Measurements from ENCODE around the gene ARMC10.

Gene ARMC10

GRCh38 chr7:103127006-103127405, 52.1 kb downstream of the ARMC10 start:
- Histone ChIP-seq H3K9me3 (ENCODE audit: control insufficient read depth, insufficient read depth, low read depth, low read length) (no peaks in the 10 kb centered on the region), H3K4me3 (ENCODE audit: low read depth, low read length) (no peak overlapping the region), H3K27ac (ENCODE audit: low read depth, low read length) (no peak overlapping the region), H3K27me3 (ENCODE audit: control insufficient read depth, insufficient read depth, low read length) (no peaks in the 10 kb centered on the region), H3K36me3 (ENCODE audit: control insufficient read depth, insufficient read depth, low read length) (peaks cover 18% of the 10 kb centered on the region), H3K9ac (ENCODE audit: low read length) (no peak overlapping the region), H3K4me1 (ENCODE audit: control insufficient read depth, insufficient read depth, low read length) (no peaks in the 10 kb centered on the region)

- H3K36me3 ChIP-seq (ENCODE audit: control insufficient read depth, insufficient read depth, low read length) = peaks cover 15% of the 10 kb centered on the region
- no peak overlapping the region for H3K4me3 ChIP-seq (ENCODE audit: low read depth, low read length)
- no peaks in the 10 kb centered on the region for H3K9me3 ChIP-seq (ENCODE audit: control insufficient read depth, insufficient read depth, low read depth, low read length)
- no peak overlapping the region for H3K9ac ChIP-seq (ENCODE audit: low read length)
- no peak overlapping the region for H3K27ac ChIP-seq (ENCODE audit: low read depth, low read length)
- H3K4me1 ChIP-seq (ENCODE audit: control insufficient read depth, insufficient read depth, low read length) = no peaks in the 10 kb centered on the region
- no peaks in the 10 kb centered on the region for H3K27me3 ChIP-seq (ENCODE audit: control insufficient read depth, insufficient read depth, low read length)
Observed at GRCh38 chr7:103129702-103130549, 55.0 kb downstream of the ARMC10 start.

- Histone ChIP-seq H3K9me3 (ENCODE audit: control insufficient read depth, insufficient read depth, low read depth, low read length) (no peaks in the 10 kb centered on the region), H3K4me3 (ENCODE audit: low read depth, low read length) (no peak overlapping the region), H3K27ac (ENCODE audit: low read depth, low read length) (no peak overlapping the region)
Observed at GRCh38 chr7:103130901-103131624, 56.1 kb downstream of the ARMC10 start.

GRCh38 chr7:103132995-103133688, 58.2 kb downstream of the ARMC10 start:
- Histone ChIP-seq H3K9ac (ENCODE audit: low read length) (no peak overlapping the region), H3K9me3 (ENCODE audit: control insufficient read depth, insufficient read depth, low read depth, low read length) (no peaks in the 10 kb centered on the region), H3K27me3 (ENCODE audit: control insufficient read depth, insufficient read depth, low read length) (no peaks in the 10 kb centered on the region), H3K27ac (ENCODE audit: low read depth, low read length) (no peak overlapping the region), H3K36me3 (ENCODE audit: control insufficient read depth, insufficient read depth, low read length) (peaks cover 4% of the 10 kb centered on the region; the same call in 1 of the 2 replicates), H3K4me3 (ENCODE audit: low read depth, low read length) (no peak overlapping the region), H3K4me1 (ENCODE audit: control insufficient read depth, insufficient read depth, low read length) (peaks cover 8% of the 10 kb centered on the region)

More at GRCh38 chr7:103130901-103131624, 56.1 kb downstream of the ARMC10 start:
- Histone ChIP-seq H3K4me1 (ENCODE audit: control insufficient read depth, insufficient read depth, low read length) (peaks cover 8% of the 10 kb centered on the region), H3K27me3 (ENCODE audit: control insufficient read depth, insufficient read depth, low read length) (no peaks in the 10 kb centered on the region), H3K9ac (ENCODE audit: low read length) (no peak overlapping the region), H3K36me3 (ENCODE audit: control insufficient read depth, insufficient read depth, low read length) (peaks cover 13% of the 10 kb centered on the region)

- H3K4me1 ChIP-seq (ENCODE audit: control insufficient read depth, insufficient read depth, low read length) = peaks cover 8% of the 10 kb centered on the region
- H3K9me3 ChIP-seq (ENCODE audit: control insufficient read depth, insufficient read depth, low read depth, low read length) = no peaks in the 10 kb centered on the region
- no peaks in the 10 kb centered on the region for H3K27me3 ChIP-seq (ENCODE audit: control insufficient read depth, insufficient read depth, low read length)
- H3K27ac ChIP-seq (ENCODE audit: low read depth, low read length) = no peak overlapping the region
- no peak overlapping the region for H3K4me3 ChIP-seq (ENCODE audit: low read depth, low read length)
- no peak overlapping the region for H3K9ac ChIP-seq (ENCODE audit: low read length)
- no peaks in the 10 kb centered on the region for H3K36me3 ChIP-seq (ENCODE audit: control insufficient read depth, insufficient read depth, low read length)
Observed at GRCh38 chr7:103134836-103135554, 60.1 kb downstream of the ARMC10 start.

GRCh38 chr7:103140061-103140460, 65.1 kb downstream of the ARMC10 start:
- peaks cover 8% of the 10 kb centered on the region for H3K4me1 ChIP-seq (ENCODE audit: control insufficient read depth, insufficient read depth, low read length)
- no peak overlapping the region for H3K4me3 ChIP-seq (ENCODE audit: low read depth, low read length)
- no peaks in the 10 kb centered on the region for H3K9me3 ChIP-seq (ENCODE audit: control insufficient read depth, insufficient read depth, low read depth, low read length)
- no peak overlapping the region for H3K27ac ChIP-seq (ENCODE audit: low read depth, low read length)
- H3K36me3 ChIP-seq (ENCODE audit: control insufficient read depth, insufficient read depth, low read length) = 0 out of 2 replicates have a peak, but pooled peaks cover 2% of the 10 kb centered on the region
- H3K9ac ChIP-seq (ENCODE audit: low read length) = no peak overlapping the region
- no peaks in the 10 kb centered on the region for H3K27me3 ChIP-seq (ENCODE audit: control insufficient read depth, insufficient read depth, low read length)

GRCh38 chr7:103140685-103141084, 65.7 kb downstream of the ARMC10 start:
- no peak overlapping the region for H3K27ac ChIP-seq (ENCODE audit: low read depth, low read length)
- no peak overlapping the region for H3K9ac ChIP-seq (ENCODE audit: low read length)
- no peaks in the 10 kb centered on the region for H3K27me3 ChIP-seq (ENCODE audit: control insufficient read depth, insufficient read depth, low read length)
- H3K4me3 ChIP-seq (ENCODE audit: low read depth, low read length) = no peak overlapping the region
- 0 out of 2 replicates have a peak, but pooled peaks cover 2% of the 10 kb centered on the region for H3K36me3 ChIP-seq (ENCODE audit: control insufficient read depth, insufficient read depth, low read length)
- H3K9me3 ChIP-seq (ENCODE audit: control insufficient read depth, insufficient read depth, low read depth, low read length) = no peaks in the 10 kb centered on the region
- peaks cover 2% of the 10 kb centered on the region for H3K4me1 ChIP-seq (ENCODE audit: control insufficient read depth, insufficient read depth, low read length)

GRCh38 chr7:103141753-103142404, 66.9 kb downstream of the ARMC10 start:
- Histone ChIP-seq H3K27me3 (ENCODE audit: control insufficient read depth, insufficient read depth, low read length) (no peaks in the 10 kb centered on the region), H3K27ac (ENCODE audit: low read depth, low read length) (no peak overlapping the region), H3K36me3 (ENCODE audit: control insufficient read depth, insufficient read depth, low read length) (0 out of 2 replicates have a peak, but pooled peaks cover 2% of the 10 kb centered on the region), H3K9me3 (ENCODE audit: control insufficient read depth, insufficient read depth, low read depth, low read length) (no peaks in the 10 kb centered on the region), H3K4me1 (ENCODE audit: control insufficient read depth, insufficient read depth, low read length) (peaks cover 5% of the 10 kb centered on the region), H3K4me3 (ENCODE audit: low read depth, low read length) (no peak overlapping the region), H3K9ac (ENCODE audit: low read length) (no peak overlapping the region)

GRCh38 chr7:103142494-103142893, 67.6 kb downstream of the ARMC10 start:
- Histone ChIP-seq H3K9ac (ENCODE audit: low read length) (no peak overlapping the region), H3K27me3 (ENCODE audit: control insufficient read depth, insufficient read depth, low read length) (no peaks in the 10 kb centered on the region), H3K4me1 (ENCODE audit: control insufficient read depth, insufficient read depth, low read length) (peaks cover 11% of the 10 kb centered on the region), H3K4me3 (ENCODE audit: low read depth, low read length) (no peak overlapping the region), H3K36me3 (ENCODE audit: control insufficient read depth, insufficient read depth, low read length) (0 out of 2 replicates have a peak, but pooled peaks cover 2% of the 10 kb centered on the region), H3K27ac (ENCODE audit: low read depth, low read length) (no peak overlapping the region), H3K9me3 (ENCODE audit: control insufficient read depth, insufficient read depth, low read depth, low read length) (no peaks in the 10 kb centered on the region)

GRCh38 chr7:103143868-103144267, 68.9 kb downstream of the ARMC10 start:
- Histone ChIP-seq H3K27ac (ENCODE audit: low read depth, low read length) (no peak overlapping the region), H3K9ac (ENCODE audit: low read length) (no peak overlapping the region), H3K4me1 (ENCODE audit: control insufficient read depth, insufficient read depth, low read length) (peaks cover 12% of the 10 kb centered on the region), H3K4me3 (ENCODE audit: low read depth, low read length) (no peak overlapping the region), H3K9me3 (ENCODE audit: control insufficient read depth, insufficient read depth, low read depth, low read length) (no peaks in the 10 kb centered on the region), H3K36me3 (ENCODE audit: control insufficient read depth, insufficient read depth, low read length) (0 out of 2 replicates have a peak, but pooled peaks cover 2% of the 10 kb centered on the region), H3K27me3 (ENCODE audit: control insufficient read depth, insufficient read depth, low read length) (no peaks in the 10 kb centered on the region)
